HepG2 (cell line): ENCODE measurements around the gene PHF13. TPM values are rescaled to one million over a fixed set of nuclear protein-coding genes. Genes with fewer than 3 reads are reported as not detected.

Experiments used
- BRF2 ChIP-seq: sonication (generic); formaldehyde crosslinking; IDR thresholded peaks from 2 replicates; pipeline ENCODE4 v1.8.1; 2022; ENCODE audit warnings: mild to moderate bottlenecking, missing genetic modification reagents
- CBFB ChIP-seq: sonication (generic); formaldehyde crosslinking; IDR thresholded peaks from 2 replicates; pipeline ENCODE4 v1.4.0; 2020; ENCODE audit warnings: missing genetic modification reagents
- DMAP1 ChIP-seq: IDR thresholded peaks from 2 replicates; pipeline ENCODE4 v1.6.1; 2016
- GATAD1 ChIP-seq: IDR thresholded peaks from 2 replicates; pipeline ENCODE4 v1.6.1; 2016; ENCODE audit warnings: missing genetic modification reagents, missing compliant biosample characterization
- GATAD2A ChIP-seq: IDR thresholded peaks from 2 replicates; pipeline ENCODE4 v1.6.1; 2016
- KLF6 ChIP-seq: IDR thresholded peaks from 2 replicates; pipeline ENCODE4 v1.8.0; 2016; ENCODE audit warnings: missing biosample characterization, missing genetic modification reagents
- MIER2 ChIP-seq: IDR thresholded peaks from 2 replicates; pipeline ENCODE4 v1.6.1; 2016; ENCODE audit warnings: missing biosample characterization, missing genetic modification reagents
- MIXL1 ChIP-seq: IDR thresholded peaks from 2 replicates; pipeline ENCODE4 v1.6.1; 2016
- NAIF1 ChIP-seq: sonication (generic); formaldehyde crosslinking; IDR thresholded peaks from 2 replicates; pipeline ENCODE4 v1.5.0; 2020; ENCODE audit warnings: mild to moderate bottlenecking, missing genetic modification reagents, borderline replicate concordance
- NFIC ChIP-seq: IDR thresholded peaks from 2 replicates; pipeline ENCODE4 v1.6.1; 2012; ENCODE audit warnings: mild to moderate bottlenecking, low read length, inconsistent platforms
- POLR2A ChIP-seq, 2 experiments: IDR thresholded peaks; 2 replicates each; pipeline ENCODE4 v1.6.1; 2011; ENCODE audit warnings: low read depth in 2 of 2, low read length in 2 of 2, mild to moderate bottlenecking in 1 of 2, moderate library complexity in 1 of 2; ENCODE audit not compliant: insufficient read depth in 1 of 2
- RARA ChIP-seq: IDR thresholded peaks from 2 replicates; pipeline ENCODE4 v1.6.1; 2016; ENCODE audit warnings: missing genetic modification reagents, missing compliant biosample characterization
- SMYD3 ChIP-seq: sonication (generic); formaldehyde crosslinking; IDR thresholded peaks from 2 replicates; pipeline ENCODE4 v1.8.1; 2023; ENCODE audit warnings: mild to moderate bottlenecking, missing genetic modification reagents
- TAF15 ChIP-seq: fragments of 200-400 bp; formaldehyde crosslinking; IDR thresholded peaks from one replicate; pipeline ENCODE4 v1.6.1; 2018; ENCODE audit warnings: mild to moderate bottlenecking, low read depth, low read length; ENCODE audit not compliant: poor library complexity, severe bottlenecking
- TP53 ChIP-seq: sonication (generic); formaldehyde crosslinking; conservative IDR thresholded peaks from 2 replicates; pipeline ENCODE4 v1.4.0; 2020; ENCODE audit warnings: missing genetic modification reagents
- UBTF ChIP-seq: sonication (generic); formaldehyde crosslinking; IDR thresholded peaks from 2 replicates; pipeline ENCODE4 v1.4.0; 2020; ENCODE audit warnings: mild to moderate bottlenecking, missing genetic modification reagents
- YEATS4 ChIP-seq: sonication (generic); formaldehyde crosslinking; IDR thresholded peaks from 2 replicates; pipeline ENCODE4 v1.4.0; 2020; ENCODE audit warnings: missing genetic modification reagents, borderline replicate concordance
- ZBTB38 ChIP-seq: sonication (generic); formaldehyde crosslinking; IDR thresholded peaks from 2 replicates; pipeline ENCODE4 v1.5.1; 2020; ENCODE audit warnings: mild to moderate bottlenecking, missing genetic modification reagents
- ZBTB7A ChIP-seq: sonication (generic); formaldehyde crosslinking; IDR thresholded peaks from 2 replicates; pipeline ENCODE4 v1.8.0; 2022; ENCODE audit warnings: mild to moderate bottlenecking, missing genetic modification reagents
- ZC3H4 ChIP-seq: sonication (generic); formaldehyde crosslinking; IDR thresholded peaks from 2 replicates; pipeline ENCODE4 v1.4.0; 2020; ENCODE audit warnings: missing genetic modification reagents, borderline replicate concordance
- ZKSCAN8 ChIP-seq: IDR thresholded peaks from 2 replicates; pipeline ENCODE4 v1.6.1; 2016; ENCODE audit warnings: borderline replicate concordance, missing genetic modification reagents, missing compliant biosample characterization
- ZNF12 ChIP-seq: sonication (generic); formaldehyde crosslinking; IDR thresholded peaks from 2 replicates; pipeline ENCODE4 v1.5.0; 2020; ENCODE audit warnings: missing genetic modification reagents
- ZNF350 ChIP-seq: sonication (generic); formaldehyde crosslinking; IDR thresholded peaks from 2 replicates; pipeline ENCODE4 v1.4.0; 2020; ENCODE audit warnings: mild to moderate bottlenecking, low read depth, missing genetic modification reagents, borderline replicate concordance
- ZNF501 ChIP-seq: sonication (generic); formaldehyde crosslinking; IDR thresholded peaks from 2 replicates; pipeline ENCODE4 v1.5.1; 2020; ENCODE audit warnings: mild to moderate bottlenecking, moderate library complexity, missing genetic modification reagents
- ZNF546 ChIP-seq: sonication (generic); formaldehyde crosslinking; conservative IDR thresholded peaks from 2 replicates; pipeline ENCODE4 v1.8.1; 2023; ENCODE audit warnings: mild to moderate bottlenecking, missing genetic modification reagents
- ZNF670 ChIP-seq: sonication (generic); formaldehyde crosslinking; IDR thresholded peaks from 2 replicates; pipeline ENCODE4 v1.8.0; 2022; ENCODE audit warnings: mild to moderate bottlenecking, missing genetic modification reagents, borderline replicate concordance
- ZNF710 ChIP-seq: sonication (generic); formaldehyde crosslinking; IDR thresholded peaks from 2 replicates; pipeline ENCODE4 v1.5.0; 2020; ENCODE audit warnings: mild to moderate bottlenecking, missing genetic modification reagents, borderline replicate concordance
- ZNF75D ChIP-seq: sonication (generic); formaldehyde crosslinking; IDR thresholded peaks from 2 replicates; pipeline ENCODE4 v1.8.1; 2023; ENCODE audit warnings: missing genetic modification reagents, mild to moderate bottlenecking, borderline replicate concordance
- ZNF816 ChIP-seq: sonication (generic); formaldehyde crosslinking; IDR thresholded peaks from 2 replicates; pipeline ENCODE4 v1.8.0; 2022; ENCODE audit warnings: missing genetic modification reagents, mild to moderate bottlenecking, borderline replicate concordance
- polyA plus RNA-seq, 8 experiments: library from polyadenylated mRNA; depleted of rRNA in 3 of 8; stranded (reverse) in 7 of 8; unstranded in 1 of 8; fragments of >200 nt; fragmentation: Illumina TruSeq in 4 of 8; extraction: Trizol in 4 of 8; gene quantifications; 2 replicates each; pipeline versions ENCODE4 v1.2.1 to v1.2.3, GENCODE V29; 2011 to 2016; ENCODE audit warnings: low read depth in 4 of 8, missing spikeins in 1 of 8, mixed read lengths in 1 of 8; ENCODE audit not compliant: insufficient read depth in 1 of 8
- total RNA-seq, 5 experiments: library from RNA; depleted of rRNA; stranded (reverse); fragments of >200 nt; fragmentation: Illumina TruSeq; extraction: Trizol; gene quantifications; 2 replicates each; pipeline ENCODE4 v1.2.3, GENCODE V29; 2016; ENCODE audit warnings: low read depth in 1 of 5

PHF13 gene
- total and polyA plus RNA-seq, 2 of the 13 experiments (the other 11 are each of a cell fraction or from before 2014, with no cell fraction given) = 4.7 to 7.4 TPM

- TF ChIP-seq UBTF (CRISPR knock-in tag) = peak; percentile 55
- TF ChIP-seq GATAD1 = peak; percentile 76; the same call in 1 of the 2 replicates
- peak; percentile 42 for TF ChIP-seq ZNF350
- TF ChIP-seq NFIC = 0 out of 2 replicates have a peak, but pooled peaks have one; percentile 46
- TF ChIP-seq ZNF12 = peak; percentile 48; the same call in 1 of the 2 replicates
- 0 out of 2 replicates have a peak, but pooled peaks have one; percentile 58 for TF ChIP-seq MIER2 (CRISPR knock-in tag)
- no peak for TF ChIP-seq ZNF816 (CRISPR knock-in tag)
- TF ChIP-seq CBFB (CRISPR knock-in tag) = 0 out of 2 replicates have a peak, but pooled peaks have one; percentile 52
- TF ChIP-seq BRF2 = no peak
- TF ChIP-seq POLR2A (IDR thresholded peaks at IDR 0.05; ENCODE audit: insufficient read depth in 1 of 2, low read depth in 2 of 2, low read length in 2 of 2) = peak in 1 of 2 experiments; percentile 19; a peak in 1 of 4 replicates
- 0 out of 2 replicates have a peak, but pooled peaks have one; percentile 51 for TF ChIP-seq KLF6 (CRISPR knock-in tag)
- peak; percentile 53; the same call in 1 of the 2 replicates for TF ChIP-seq ZBTB38 (CRISPR knock-in tag)
- TF ChIP-seq TP53 (CRISPR knock-in tag) = no peak
- TF ChIP-seq RARA (CRISPR knock-in tag) = peak; percentile 80
- TF ChIP-seq SMYD3 (CRISPR knock-in tag) = no peak
- TF ChIP-seq YEATS4 (CRISPR knock-in tag) = no peak
- TF ChIP-seq ZKSCAN8 (CRISPR knock-in tag) = no peak
- no peak for TF ChIP-seq ZNF75D
- TF ChIP-seq ZNF501 (CRISPR knock-in tag) = peak; percentile 68
- no peak for TF ChIP-seq ZBTB7A
- TF ChIP-seq ZNF670 (CRISPR knock-in tag) = 0 out of 2 replicates have a peak, but pooled peaks have one; percentile 12
- TF ChIP-seq NAIF1 = 0 out of 2 replicates have a peak, but pooled peaks have one; percentile 17
- TF ChIP-seq TAF15 = no peak
- no peak for TF ChIP-seq ZNF546 (CRISPR knock-in tag)
- no peak for TF ChIP-seq MIXL1 (CRISPR knock-in tag)
- TF ChIP-seq DMAP1 (CRISPR knock-in tag) = peak; percentile 35; the same call in 1 of the 2 replicates
- TF ChIP-seq ZNF710 = peak; percentile 63; the same call in 1 of the 2 replicates
- TF ChIP-seq GATAD2A = peak; percentile 92
- TF ChIP-seq ZC3H4 (CRISPR knock-in tag) = no peak
These were observed 31.2 kb upstream of the PHF13 start (continued) for GRCh38 chr1:6582370-6582769.
